Endothelial cell of umbilical vein (primary cell): ENCODE data around the gene TNRC6C. TPM values are rescaled to one million over a fixed set of nuclear protein-coding genes. Genes with fewer than 3 reads are reported as not detected.

Experiments used
- BruUV-seq: library from RNA; stranded (reverse); fragments of 400-500 nt; replicated peaks from 2 replicates; lab custom pipeline; 2021; lab: Mats Ljungman, UMichigan
- CTCF ChIA-PET: fragments of 300-600, 350-600 bp; sonication (Branson Sonifier 250); formaldehyde crosslinking; loops from one replicate; lab custom pipeline; 2021; ENCODE audit warnings: antibody characterized with exemption, inconsistent platforms; lab: Charles Lee
- POLR2A ChIA-PET: fragments of 300-600, 350-600 bp; sonication (Branson Sonifier 250); formaldehyde crosslinking; loops from one replicate; lab custom pipeline; 2021; ENCODE audit warnings: antibody characterized with exemption, inconsistent platforms; lab: Charles Lee
- DNase-seq: peaks from one replicate; pipeline ENCODE4 v3.0.0-alpha.2; 2011; ENCODE audit warnings: low read depth, low spot score
- FAIRE-seq: peaks from 2 replicates; lab custom pipeline; 2011; peaks lifted over from hg19 to GRCh38; lab: Jason Lieb, UNC
- H2AFZ ChIP-seq: 2 replicates; pipeline ENCODE4 v1.6.0; 2012; ENCODE audit warnings: low read depth, low read length, control low read depth, inconsistent platforms
- H3K27ac ChIP-seq: 2 replicates; pipeline ENCODE4 v1.5.1; 2011; ENCODE audit warnings: low read depth, mild to moderate bottlenecking, control low read depth, low read length, moderate library complexity; ENCODE audit not compliant: insufficient read depth
- H3K27me3 ChIP-seq, 2 experiments: 2 replicates each; pipeline versions ENCODE4 v1.6.0 to v1.6.1; 2011; ENCODE audit warnings: low read length in 2 of 2, mixed read lengths in 1 of 2; ENCODE audit not compliant: control insufficient read depth in 2 of 2, insufficient read depth in 2 of 2
- H3K36me3 ChIP-seq, 2 experiments: 2 replicates in 1 of 2; 3 replicates in 1 of 2; pipeline ENCODE4 v1.5.1; 2011; ENCODE audit warnings: low read length in 2 of 2, mild to moderate bottlenecking in 1 of 2, moderate library complexity in 1 of 2; ENCODE audit not compliant: control insufficient read depth in 2 of 2, insufficient read depth in 2 of 2; ENCODE audit errors: extremely low read depth in 1 of 2
- H3K4me1 ChIP-seq: 3 replicates; pipeline ENCODE4 v1.5.1; 2011; ENCODE audit warnings: mild to moderate bottlenecking, low read length; ENCODE audit not compliant: control insufficient read depth, insufficient read depth; ENCODE audit errors: extremely low read depth
- H3K4me2 ChIP-seq: 2 replicates; pipeline ENCODE4 v1.6.1; 2011; ENCODE audit warnings: low read length, control low read depth, mixed read lengths; ENCODE audit not compliant: insufficient read depth
- H3K4me3 ChIP-seq, 3 experiments: fragments of 200-600 bp in 1 of 3; sonication (generic), shearing (Covaris generic) in 1 of 3; replicated peaks in 1 of 3; 2 replicates each; pipeline ENCODE4 v1.5.1; 2011 to 2016; ENCODE audit warnings: control low read depth in 3 of 3, low read length in 3 of 3, mild to moderate bottlenecking in 2 of 3, inconsistent platforms in 1 of 3, low read depth in 1 of 3, moderate library complexity in 1 of 3; ENCODE audit not compliant: insufficient read depth in 1 of 3
- H3K79me2 ChIP-seq: 2 replicates; pipeline ENCODE4 v1.6.0; 2012; ENCODE audit warnings: low read length, inconsistent platforms; ENCODE audit not compliant: control insufficient read depth, insufficient read depth
- H3K9ac ChIP-seq: replicated peaks from 2 replicates; pipeline ENCODE3; 2011; ENCODE audit warnings: low read length, control low read depth; ENCODE audit not compliant: insufficient read depth; ENCODE audit errors: extremely low read depth
- H3K9me1 ChIP-seq: replicated peaks from 3 replicates; pipeline ENCODE4 v1.6.0; 2011; ENCODE audit warnings: mild to moderate bottlenecking, low read length; ENCODE audit not compliant: control insufficient read depth, insufficient read depth; ENCODE audit errors: extremely low read depth
- H3K9me3 ChIP-seq: replicated peaks from 2 replicates; pipeline ENCODE4 v1.5.1; 2012; ENCODE audit warnings: low read length, inconsistent platforms; ENCODE audit not compliant: control insufficient read depth, insufficient read depth
- H4K20me1 ChIP-seq: replicated peaks from 2 replicates; pipeline ENCODE3; 2011; ENCODE audit warnings: mild to moderate bottlenecking, low read length; ENCODE audit not compliant: control insufficient read depth, insufficient read depth; ENCODE audit errors: extremely low read depth
- EZH2 ChIP-seq: IDR thresholded peaks from 2 replicates; pipeline ENCODE4 v1.6.1; 2012; ENCODE audit warnings: borderline replicate concordance, low read depth, mild to moderate bottlenecking, moderate library complexity, low read length, inconsistent platforms; ENCODE audit not compliant: severe bottlenecking
- FOS ChIP-seq: IDR thresholded peaks from 2 replicates; pipeline ENCODE4 v1.6.1; 2011; ENCODE audit warnings: mild to moderate bottlenecking, low read length, moderate library complexity, borderline replicate concordance; ENCODE audit not compliant: insufficient read depth
- GATA2 ChIP-seq: IDR thresholded peaks from 2 replicates; pipeline ENCODE4 v1.7.0; 2011; ENCODE audit warnings: low read depth, mild to moderate bottlenecking, moderate library complexity, mixed read lengths, low read length; ENCODE audit not compliant: insufficient read length, insufficient read depth
- JUN ChIP-seq: IDR thresholded peaks from 2 replicates; pipeline ENCODE4 v1.6.1; 2011; ENCODE audit warnings: borderline replicate concordance, low read depth; ENCODE audit not compliant: insufficient read length, insufficient read depth
- MYC ChIP-seq: IDR thresholded peaks from one replicate; pipeline ENCODE4 v1.6.1; 2011; ENCODE audit warnings: mild to moderate bottlenecking, low read depth, low read length
- POLR2A ChIP-seq: IDR thresholded peaks from 2 replicates; pipeline ENCODE4 v1.6.1; 2012; ENCODE audit warnings: low read depth, mild to moderate bottlenecking, control low read depth, low read length
- POLR2AphosphoS5 ChIP-seq: IDR thresholded peaks from 2 replicates; pipeline ENCODE4 v1.6.1; 2012; ENCODE audit warnings: low read depth, mild to moderate bottlenecking, control low read depth, low read length, moderate library complexity; ENCODE audit not compliant: insufficient read depth
- dilution Hi-C: fragments of 300-500 bp; cut with MboI; formaldehyde crosslinking; loops from one replicate; pipeline ENCODE4 v1.15.0; 2019; ENCODE audit warnings: low sequenced_read_pairs; ENCODE audit not compliant: extremely low pct_ligation_motif_present
- intact Hi-C: fragments of 100-400 bp; cut with micrococcal nuclease; formaldehyde crosslinking; loops from one replicate; pipeline ENCODE4 v1.10.0; 2022
- polyA plus RNA-seq, 4 experiments: library from polyadenylated mRNA; depleted of rRNA in 3 of 4; stranded (reverse) in 3 of 4; unstranded in 1 of 4; fragments of >200 nt; gene quantifications; 2 replicates each; pipeline versions ENCODE4 v1.2.1 to v1.2.3, GENCODE V29; 2011 to 2012; ENCODE audit warnings: missing spikeins in 1 of 4
- total RNA-seq: library from RNA; stranded (reverse); gene quantifications from 2 replicates; pipeline ENCODE4 v1.2.3, GENCODE V29; 2021
- TF ChIP-seq, protein P1 (sequence below), 2 donors: IDR thresholded peaks; 1 replicate in 1 of 2; 2 replicates in 1 of 2; pipeline ENCODE4 v1.5.1; 2011; ENCODE audit warnings: low read length in 2 of 2, mild to moderate bottlenecking in 2 of 2, moderate library complexity in 2 of 2, control low read depth in 1 of 2, inconsistent platforms in 1 of 2, low read depth in 1 of 2; ENCODE audit not compliant: insufficient read depth in 1 of 2; ENCODE audit errors: extremely low read depth in 1 of 2
- TF ChIP-seq, protein P2 (sequence below): IDR thresholded peaks from 2 replicates; pipeline ENCODE4 v1.6.1; 2011; ENCODE audit not compliant: insufficient read depth, insufficient read length

Gene TNRC6C
- total and polyA plus RNA-seq, 2 donors (not counting 3 experiments of a cell fraction or from before 2014, with no cell fraction given), result 2.1 to 17.5 TPM

DNA sequence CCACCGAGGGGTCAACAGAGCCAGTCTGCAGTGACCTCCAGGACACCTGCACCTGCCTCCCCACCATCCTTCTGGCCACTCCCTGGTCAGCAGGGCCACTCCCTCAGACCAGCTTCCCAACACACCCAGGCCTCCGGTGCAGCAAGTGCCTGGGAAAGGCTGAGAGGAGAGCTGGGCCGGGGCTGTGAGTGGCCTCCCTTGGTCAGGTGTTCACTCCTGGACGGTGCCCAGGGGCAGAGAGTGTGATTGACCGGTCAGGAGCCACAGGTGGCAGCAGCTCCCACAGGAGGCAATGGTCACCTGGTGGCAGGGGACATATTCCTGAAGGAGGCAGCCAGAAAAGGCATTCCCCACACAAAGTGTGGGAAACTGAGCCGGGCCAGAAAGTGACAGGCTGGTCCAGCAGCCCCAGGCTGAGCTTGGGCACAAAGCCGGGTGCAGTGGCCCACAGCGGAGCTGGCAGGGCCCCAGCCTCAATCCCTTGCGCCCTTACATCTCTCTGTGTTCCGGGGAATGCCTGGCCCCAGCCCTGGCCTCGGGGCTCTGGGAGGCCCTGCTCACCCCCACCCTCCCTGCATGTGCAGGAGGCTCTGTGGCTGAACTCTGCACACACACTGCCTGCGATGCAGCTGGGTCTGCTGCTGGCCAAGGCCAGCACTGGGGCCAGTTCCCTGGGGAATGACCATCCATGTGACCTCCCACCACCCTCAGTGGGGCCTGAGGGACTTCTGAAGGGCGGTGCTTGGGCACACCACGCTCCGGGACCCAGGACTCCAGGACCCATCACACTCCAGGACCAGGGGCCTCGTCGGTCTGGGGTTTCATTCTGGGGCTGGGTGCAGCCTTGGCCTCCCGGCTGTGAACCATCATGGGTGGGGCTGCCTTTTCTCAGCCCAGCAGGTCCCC, 186.5 kb downstream of the TNRC6C start:
- Histone ChIP-seq H3K27ac (no peak overlapping the region), H3K79me2 (no peaks in the 10 kb centered on the region), H3K27me3 (no peaks in the 10 kb centered on the region), H3K9ac (no peak overlapping the region), H4K20me1 (no peaks in the 10 kb centered on the region), H3K4me2 (no peak overlapping the region), H3K4me3 (no peak overlapping the region), H2AFZ (no peak overlapping the region), H3K36me3 (no peaks in the 10 kb centered on the region), H3K4me1 (peaks cover 22% of the 10 kb centered on the region), H3K9me3 (no peaks in the 10 kb centered on the region), H3K9me1 (no peaks in the 10 kb centered on the region)
- ChIA-PET POLR2A (interaction anchor here (0.6 to 1.3 kb wide), 2 partner anchors 7 to 42 kb away, joined by 3 read pairs; partner anchors contain the start of genes AFMID and TK1), CTCF (interaction anchor here (0.9 to 1.5 kb wide), 5 partner anchors 11 to 106 kb away, joined by 3 to 12 read pairs (median 5); no protein-coding TSS in a partner anchor)
- intact Hi-C loops (no loop called here), dilution Hi-C loops (no loop called here)
- no TSS peak for BruUV-seq
- DNase-seq (no peak), FAIRE-seq (no peak)
- TF ChIP-seq EZH2, result no peak
- TF ChIP-seq, protein P1, sequence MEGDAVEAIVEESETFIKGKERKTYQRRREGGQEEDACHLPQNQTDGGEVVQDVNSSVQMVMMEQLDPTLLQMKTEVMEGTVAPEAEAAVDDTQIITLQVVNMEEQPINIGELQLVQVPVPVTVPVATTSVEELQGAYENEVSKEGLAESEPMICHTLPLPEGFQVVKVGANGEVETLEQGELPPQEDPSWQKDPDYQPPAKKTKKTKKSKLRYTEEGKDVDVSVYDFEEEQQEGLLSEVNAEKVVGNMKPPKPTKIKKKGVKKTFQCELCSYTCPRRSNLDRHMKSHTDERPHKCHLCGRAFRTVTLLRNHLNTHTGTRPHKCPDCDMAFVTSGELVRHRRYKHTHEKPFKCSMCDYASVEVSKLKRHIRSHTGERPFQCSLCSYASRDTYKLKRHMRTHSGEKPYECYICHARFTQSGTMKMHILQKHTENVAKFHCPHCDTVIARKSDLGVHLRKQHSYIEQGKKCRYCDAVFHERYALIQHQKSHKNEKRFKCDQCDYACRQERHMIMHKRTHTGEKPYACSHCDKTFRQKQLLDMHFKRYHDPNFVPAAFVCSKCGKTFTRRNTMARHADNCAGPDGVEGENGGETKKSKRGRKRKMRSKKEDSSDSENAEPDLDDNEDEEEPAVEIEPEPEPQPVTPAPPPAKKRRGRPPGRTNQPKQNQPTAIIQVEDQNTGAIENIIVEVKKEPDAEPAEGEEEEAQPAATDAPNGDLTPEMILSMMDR (IDR thresholded peaks at IDR 0.05; ENCODE audit: extremely low read depth in 1 of 2, insufficient read depth in 1 of 2, low read depth in 1 of 2, low read length in 2 of 2), result no peak
- no peak for TF ChIP-seq POLR2A
- TF ChIP-seq, protein P2, sequence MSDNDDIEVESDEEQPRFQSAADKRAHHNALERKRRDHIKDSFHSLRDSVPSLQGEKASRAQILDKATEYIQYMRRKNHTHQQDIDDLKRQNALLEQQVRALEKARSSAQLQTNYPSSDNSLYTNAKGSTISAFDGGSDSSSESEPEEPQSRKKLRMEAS, result no peak
- TF ChIP-seq JUN, result no peak
- TF ChIP-seq POLR2AphosphoS5, result no peak
- TF ChIP-seq FOS, result no peak
- TF ChIP-seq MYC, result no peak
- TF ChIP-seq GATA2, result no peak
